ENCODE measurements around the gene JAKMIP2.

DNA sequence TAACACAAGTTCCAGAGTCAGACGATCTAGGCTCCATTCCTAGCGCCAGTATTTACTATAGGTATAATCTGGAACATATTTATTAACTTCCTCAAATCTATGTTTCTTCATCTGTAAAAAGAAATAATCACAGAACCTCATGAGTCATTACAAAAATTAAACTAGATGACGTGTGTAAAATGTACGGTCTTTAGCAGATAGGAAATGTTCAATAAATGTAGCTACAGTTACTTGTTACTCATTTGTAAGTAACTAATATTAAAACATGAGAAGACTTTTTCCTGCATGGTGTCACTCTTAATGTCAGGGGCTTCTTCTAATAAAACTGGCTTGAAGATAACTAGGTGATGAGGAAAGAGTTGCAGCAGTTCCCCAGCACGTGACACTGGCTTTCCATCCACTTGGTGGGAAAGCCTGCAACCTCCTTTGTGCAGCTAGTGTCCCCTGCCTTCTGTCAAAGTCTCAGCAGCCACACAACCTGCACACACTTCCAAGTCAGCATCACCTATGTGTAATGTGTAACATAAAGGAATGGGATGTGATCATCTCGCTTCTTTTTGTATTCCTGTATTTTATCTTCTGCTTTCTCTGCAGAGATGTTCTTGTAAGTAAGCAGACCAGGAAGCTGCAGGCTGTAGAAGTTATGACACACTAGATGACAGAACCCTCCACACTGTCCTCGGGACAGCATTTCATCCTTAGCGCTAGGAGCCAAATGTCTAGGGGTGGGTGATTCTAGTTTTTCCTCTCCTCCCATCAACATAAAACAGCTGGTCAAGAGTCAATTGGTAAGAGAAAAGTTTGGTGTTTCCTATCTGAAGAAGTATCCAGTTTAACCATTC is 1.8 kb upstream of the JAKMIP2 start:
- TF ChIP-seq CTCF (conservative IDR thresholded peaks at IDR 0.05; ENCODE audit: low read length) (no peak), EZH2phosphoT487 (IDR thresholded peaks at IDR 0.05; ENCODE audit: borderline replicate concordance) (no peak)
